GM21367 (cell line): ENCODE measurements around the gene NTS.

Experiments
- ATAC-seq: cut with Tn5 transposase; IDR thresholded peaks from one replicate; pipeline ENCODE4 v1.9.1; 2021; ENCODE audit not compliant: unreplicated experiment

Gene NTS

DNA sequence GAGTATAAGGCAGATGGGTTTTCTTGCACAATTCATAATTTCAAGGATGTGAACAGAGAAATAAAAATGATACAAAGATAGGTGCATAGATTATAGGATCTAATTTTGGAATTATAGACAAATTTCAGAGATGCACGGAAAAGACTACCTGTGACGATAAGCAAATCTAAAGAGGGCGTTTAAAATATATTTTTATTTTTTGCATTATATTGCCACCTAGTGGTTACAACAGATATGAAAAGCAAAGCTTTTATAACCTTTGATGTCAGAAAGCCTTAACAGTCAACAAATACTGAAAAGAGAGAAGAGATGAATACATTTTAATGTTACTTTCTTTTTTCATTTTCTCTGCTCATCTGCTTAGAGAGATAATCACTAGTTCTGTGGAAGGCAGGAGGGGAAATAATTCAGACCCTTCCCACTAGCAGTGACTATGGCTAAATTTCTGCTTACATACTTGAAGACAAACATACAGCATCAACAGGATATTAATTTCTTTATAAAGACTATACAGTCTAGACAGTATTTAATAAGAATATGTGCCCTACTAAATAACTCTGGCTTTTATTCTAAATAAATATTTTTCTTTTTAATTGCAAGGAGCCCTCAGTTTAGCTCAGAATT is 46.3 kb downstream of the NTS start:
- peak; percentile 70 for ATAC-seq

DNA sequence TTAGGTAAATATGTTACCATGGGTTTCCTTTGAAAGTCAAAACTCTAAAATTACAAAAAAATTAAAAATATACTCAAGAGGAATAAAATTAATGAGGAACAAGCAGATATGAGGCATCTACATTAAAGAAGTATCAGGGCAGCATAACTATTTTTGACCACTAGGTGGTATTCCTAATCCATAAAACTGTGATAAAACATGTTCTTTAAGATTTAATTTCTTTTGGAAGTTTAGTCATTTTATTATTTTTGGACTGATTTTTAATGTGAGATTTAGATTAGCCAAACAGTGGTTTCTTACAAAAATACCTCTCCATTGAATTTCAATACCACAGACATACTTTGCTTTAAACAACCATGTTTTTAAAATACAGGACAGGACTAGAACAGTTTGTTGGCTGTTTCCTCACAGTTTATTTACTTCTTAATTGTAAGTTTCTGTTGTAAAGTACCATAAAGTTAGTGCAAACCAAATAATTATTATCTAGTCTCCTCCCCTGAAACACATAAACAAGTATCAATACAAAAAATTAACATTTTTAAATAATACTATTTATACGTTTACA is 49.8 kb downstream of the NTS start:
- ATAC-seq, result peak; percentile 54

DNA sequence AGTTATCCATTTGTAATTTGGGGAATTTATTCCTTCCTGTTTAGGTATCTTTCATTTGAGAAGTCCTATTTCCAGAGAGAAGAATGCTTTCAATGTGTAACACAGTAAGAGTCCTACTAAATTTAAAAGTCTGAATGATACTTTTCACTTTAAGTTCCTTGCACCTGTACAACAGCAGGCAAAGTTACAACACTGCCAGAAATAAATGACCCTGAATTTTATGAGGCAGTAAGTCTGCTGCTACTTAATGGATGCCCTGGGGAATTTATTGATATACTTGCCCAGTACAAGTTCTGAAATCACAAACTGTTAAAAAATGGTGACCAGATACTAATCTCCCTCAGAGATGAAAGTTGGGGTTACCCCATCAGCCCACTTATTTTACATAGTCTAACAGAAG is 53.1 kb downstream of the NTS start:
- no peak for ATAC-seq
